ENCODE measurements around the gene PXDC1.

PXDC1 gene

GRCh38 chr6:3693831-3694230 lies 57.7 kb downstream of the PXDC1 start:
- no peaks in the 10 kb centered on the region for H3K4me1 ChIP-seq (ENCODE audit: control insufficient read depth in 2 of 2, insufficient read depth in 1 of 2, low read depth in 1 of 2, low read length in 2 of 2)
- no peaks in the 10 kb centered on the region for H3K79me1 ChIP-seq (ENCODE audit: low read depth, low read length)
- H3K14ac ChIP-seq (ENCODE audit: low read length) = no peak overlapping the region
- peaks cover 0 to 2% of the 10 kb centered on the region in 2 donors for H3K9me3 ChIP-seq (replicated peaks in 1 of 2; ENCODE audit: control insufficient read depth in 2 of 2, insufficient read depth in 1 of 2, low read depth in 1 of 2, low read length in 2 of 2)
- no peak for DNase-seq (ENCODE audit: low spot score)
- H3K4ac ChIP-seq (ENCODE audit: low read length) = no peak overlapping the region
- H2BK5ac ChIP-seq (ENCODE audit: low read length) = no peak overlapping the region
- H3K9ac ChIP-seq (ENCODE audit: low read depth, low read length, poor library complexity) = no peak overlapping the region
- H3K27me3 ChIP-seq (ENCODE audit: control insufficient read depth in 3 of 3, insufficient read depth in 3 of 3, low read depth in 1 of 3, low read length in 3 of 3) = no peaks in the 10 kb centered on the region
- no peak overlapping the region for H4K91ac ChIP-seq (ENCODE audit: low read depth, low read length, poor library complexity)
- H2BK15ac ChIP-seq (ENCODE audit: low read length) = no peak overlapping the region
- H3K36me3 ChIP-seq (replicated peaks in 1 of 2; ENCODE audit: control insufficient read depth in 2 of 2, insufficient read depth in 2 of 2, low read length in 2 of 2) = no peaks in the 10 kb centered on the region
- no peak overlapping the region for H2BK120ac ChIP-seq (ENCODE audit: low read depth, low read length)
- no peak overlapping the region for H2AFZ ChIP-seq (ENCODE audit: low read length)
- H2AK5ac ChIP-seq (ENCODE audit: low read depth, low read length) = no peak overlapping the region
- no peak overlapping the region for H3K18ac ChIP-seq (ENCODE audit: low read length)
- H3K23ac ChIP-seq (ENCODE audit: low read depth, low read length, poor library complexity) = no peak overlapping the region
- no peak overlapping the region for H4K8ac ChIP-seq (ENCODE audit: low read depth, low read length)
- no CpG with 5 or more reads among the region's 2 CpGs for WGBS, 2 donors (ENCODE audit: extremely low coverage in 2 of 2, insufficient read length in 2 of 2, insufficient replicate concordance in 1 of 2)
- H3K4me2 ChIP-seq (ENCODE audit: insufficient read depth, low read length, poor library complexity, severe bottlenecking) = no peak overlapping the region
- H2BK12ac ChIP-seq (ENCODE audit: low read length) = no peak overlapping the region
- H3K4me3 ChIP-seq (ENCODE audit: low read length in 2 of 2) = no peak overlapping the region
- no peak overlapping the region for H3K27ac ChIP-seq (replicated peaks; ENCODE audit: low read length)

- no CpG with 5 or more reads among the region's 2 CpGs for WGBS, 2 donors (ENCODE audit: extremely low coverage in 2 of 2, insufficient read length in 2 of 2, insufficient replicate concordance in 1 of 2)
- Histone ChIP-seq H3K9me3 (replicated peaks in 1 of 2; ENCODE audit: control insufficient read depth in 2 of 2, insufficient read depth in 1 of 2, low read depth in 1 of 2, low read length in 2 of 2) (peaks cover 0 to 4% of the 10 kb centered on the region in 2 donors), H3K4ac (ENCODE audit: low read length) (no peak overlapping the region), H2BK15ac (ENCODE audit: low read length) (no peak overlapping the region), H2BK120ac (ENCODE audit: low read depth, low read length) (no peak overlapping the region), H3K14ac (ENCODE audit: low read length) (no peak overlapping the region), H3K18ac (ENCODE audit: low read length) (no peak overlapping the region), H3K4me3 (ENCODE audit: low read length in 2 of 2) (no peak overlapping the region), H3K36me3 (replicated peaks in 1 of 2; ENCODE audit: control insufficient read depth in 2 of 2, insufficient read depth in 2 of 2, low read length in 2 of 2) (no peaks in the 10 kb centered on the region), H2AK5ac (ENCODE audit: low read depth, low read length) (no peak overlapping the region), H2BK5ac (ENCODE audit: low read length) (no peak overlapping the region), H2BK12ac (ENCODE audit: low read length) (no peak overlapping the region), H3K4me1 (ENCODE audit: control insufficient read depth in 2 of 2, insufficient read depth in 1 of 2, low read depth in 1 of 2, low read length in 2 of 2) (peaks cover 5 to 7% of the 10 kb centered on the region in 2 donors), H3K79me1 (ENCODE audit: low read depth, low read length) (no peaks in the 10 kb centered on the region), H4K91ac (ENCODE audit: low read depth, low read length, poor library complexity) (no peak overlapping the region), H3K4me2 (ENCODE audit: insufficient read depth, low read length, poor library complexity, severe bottlenecking) (no peak overlapping the region), H2AFZ (ENCODE audit: low read length) (no peak overlapping the region), H4K8ac (ENCODE audit: low read depth, low read length) (no peak overlapping the region), H3K27ac (replicated peaks; ENCODE audit: low read length) (no peak overlapping the region), H3K23ac (ENCODE audit: low read depth, low read length, poor library complexity) (no peak overlapping the region), H3K27me3 (ENCODE audit: control insufficient read depth in 3 of 3, insufficient read depth in 3 of 3, low read depth in 1 of 3, low read length in 3 of 3) (no peaks in the 10 kb centered on the region), H3K9ac (ENCODE audit: low read depth, low read length, poor library complexity) (no peak overlapping the region)
- DNase-seq (ENCODE audit: low spot score) = no peak
Observed at GRCh38 chr6:3690506-3690905, 61.0 kb downstream of the PXDC1 start.

GRCh38 chr6:3687847-3688246 lies 63.7 kb downstream of the PXDC1 start:
- H3K9me3 ChIP-seq (replicated peaks in 1 of 2; ENCODE audit: control insufficient read depth in 2 of 2, insufficient read depth in 1 of 2, low read depth in 1 of 2, low read length in 2 of 2) = peaks cover 0 to 4% of the 10 kb centered on the region in 2 donors
- no peak overlapping the region for H2BK15ac ChIP-seq (ENCODE audit: low read length)
- no peaks in the 10 kb centered on the region for H3K36me3 ChIP-seq (replicated peaks in 1 of 2; ENCODE audit: control insufficient read depth in 2 of 2, insufficient read depth in 2 of 2, low read length in 2 of 2)
- H2AFZ ChIP-seq (ENCODE audit: low read length) = no peak overlapping the region
- no peak overlapping the region for H3K18ac ChIP-seq (ENCODE audit: low read length)
- H2BK120ac ChIP-seq (ENCODE audit: low read depth, low read length) = no peak overlapping the region
- DNase-seq (ENCODE audit: low spot score) = no peak
- H2BK12ac ChIP-seq (ENCODE audit: low read length) = no peak overlapping the region
- no peak overlapping the region for H3K23ac ChIP-seq (ENCODE audit: low read depth, low read length, poor library complexity)
- no CpG with 5 or more reads among the region's 1 CpG for WGBS, 2 donors (ENCODE audit: extremely low coverage in 2 of 2, insufficient read length in 2 of 2, insufficient replicate concordance in 1 of 2)
- no peak overlapping the region for H2BK5ac ChIP-seq (ENCODE audit: low read length)
- no peak overlapping the region for H3K4me2 ChIP-seq (ENCODE audit: insufficient read depth, low read length, poor library complexity, severe bottlenecking)
- H3K4me1 ChIP-seq (ENCODE audit: control insufficient read depth in 2 of 2, insufficient read depth in 1 of 2, low read depth in 1 of 2, low read length in 2 of 2) = peaks cover 5 to 7% of the 10 kb centered on the region in 2 donors
- H3K4ac ChIP-seq (ENCODE audit: low read length) = no peak overlapping the region
- H3K9ac ChIP-seq (ENCODE audit: low read depth, low read length, poor library complexity) = no peak overlapping the region
- H3K27ac ChIP-seq (replicated peaks; ENCODE audit: low read length) = no peak overlapping the region
- no peak overlapping the region for H2AK5ac ChIP-seq (ENCODE audit: low read depth, low read length)
- H3K14ac ChIP-seq (ENCODE audit: low read length) = no peak overlapping the region
- no peaks in the 10 kb centered on the region for H3K27me3 ChIP-seq (ENCODE audit: control insufficient read depth in 3 of 3, insufficient read depth in 3 of 3, low read depth in 1 of 3, low read length in 3 of 3)
- no peak overlapping the region for H4K91ac ChIP-seq (ENCODE audit: low read depth, low read length, poor library complexity)
- H3K4me3 ChIP-seq (ENCODE audit: low read length in 2 of 2) = no peak overlapping the region
- H3K79me1 ChIP-seq (ENCODE audit: low read depth, low read length) = no peaks in the 10 kb centered on the region
- no peak overlapping the region for H4K8ac ChIP-seq (ENCODE audit: low read depth, low read length)

GRCh38 chr6:3683331-3683730 lies 68.2 kb downstream of the PXDC1 start:
- Histone ChIP-seq H3K79me1 (ENCODE audit: low read depth, low read length) (no peaks in the 10 kb centered on the region), H3K4me3 (ENCODE audit: low read length in 2 of 2) (no peak overlapping the region), H3K4me2 (ENCODE audit: insufficient read depth, low read length, poor library complexity, severe bottlenecking) (no peak overlapping the region), H3K4ac (ENCODE audit: low read length) (no peak overlapping the region), H3K27me3 (ENCODE audit: control insufficient read depth in 3 of 3, insufficient read depth in 3 of 3, low read depth in 1 of 3, low read length in 3 of 3) (no peaks in the 10 kb centered on the region), H4K91ac (ENCODE audit: low read depth, low read length, poor library complexity) (no peak overlapping the region), H2BK15ac (ENCODE audit: low read length) (no peak overlapping the region), H2AFZ (ENCODE audit: low read length) (no peak overlapping the region), H3K9me3 (replicated peaks in 1 of 2; ENCODE audit: control insufficient read depth in 2 of 2, insufficient read depth in 1 of 2, low read depth in 1 of 2, low read length in 2 of 2) (peaks cover 3 to 5% of the 10 kb centered on the region in 2 donors), H3K4me1 (ENCODE audit: control insufficient read depth in 2 of 2, insufficient read depth in 1 of 2, low read depth in 1 of 2, low read length in 2 of 2) (peaks cover 5 to 6% of the 10 kb centered on the region in 2 donors), H3K9ac (ENCODE audit: low read depth, low read length, poor library complexity) (no peak overlapping the region), H3K14ac (ENCODE audit: low read length) (no peak overlapping the region), H2AK5ac (ENCODE audit: low read depth, low read length) (no peak overlapping the region), H3K23ac (ENCODE audit: low read depth, low read length, poor library complexity) (no peak overlapping the region), H2BK12ac (ENCODE audit: low read length) (no peak overlapping the region), H3K27ac (replicated peaks; ENCODE audit: low read length) (no peak overlapping the region), H3K18ac (ENCODE audit: low read length) (no peak overlapping the region), H3K36me3 (replicated peaks in 1 of 2; ENCODE audit: control insufficient read depth in 2 of 2, insufficient read depth in 2 of 2, low read length in 2 of 2) (no peaks in the 10 kb centered on the region), H4K8ac (ENCODE audit: low read depth, low read length) (no peak overlapping the region), H2BK5ac (ENCODE audit: low read length) (no peak overlapping the region), H2BK120ac (ENCODE audit: low read depth, low read length) (no peak overlapping the region)
- WGBS, 2 donors (ENCODE audit: extremely low coverage in 2 of 2, insufficient read length in 2 of 2, insufficient replicate concordance in 1 of 2) = no CpG with 5 or more reads among the region's 6 CpGs
- no peak for DNase-seq (ENCODE audit: low spot score)
